SJSA1 (cell line): Measurements from ENCODE around the gene CBFA2T3. TPM values are rescaled to one million over a fixed set of nuclear protein-coding genes. Genes with fewer than 3 reads are reported as not detected.

Experiments used
- DNase-seq, 2 experiments: peaks; one replicate each; pipeline ENCODE4 v3.0.0-alpha.2; 2015 to 2020; ENCODE audit warnings: low spot score in 2 of 2, low read depth in 1 of 2
- H3K27ac ChIP-seq: fragments of 250-450 bp; sonication (Bioruptor Pico); 2 replicates; pipeline ENCODE4 v1.5.1; 2020; ENCODE audit warnings: mild to moderate bottlenecking, moderate library complexity
- H3K27me3 ChIP-seq: fragments of 250-450 bp; sonication (Bioruptor Pico); replicated peaks from 2 replicates; pipeline ENCODE4 v1.5.1; 2020; ENCODE audit warnings: mild to moderate bottlenecking, moderate library complexity
- H3K36me3 ChIP-seq: fragments of 250-450 bp; sonication (Bioruptor Pico); 2 replicates; pipeline ENCODE4 v1.5.1; 2020; ENCODE audit warnings: mild to moderate bottlenecking
- H3K4me1 ChIP-seq: fragments of 250-450 bp; sonication (Bioruptor Pico); replicated peaks from 2 replicates; pipeline ENCODE4 v1.6.1; 2021; ENCODE audit warnings: mild to moderate bottlenecking
- H3K4me3 ChIP-seq: fragments of 250-450 bp; sonication (Bioruptor Pico); 2 replicates; pipeline ENCODE4 v1.5.1; 2020; ENCODE audit warnings: mild to moderate bottlenecking
- H3K9me3 ChIP-seq: fragments of 250-450 bp; sonication (Bioruptor Pico); replicated peaks from 2 replicates; pipeline ENCODE4 v1.5.1; 2020; ENCODE audit warnings: mild to moderate bottlenecking
- total RNA-seq: library from RNA; depleted of rRNA; stranded (reverse); fragments of >200 nt; shearing (Covaris generic); gene quantifications from 2 replicates; pipeline ENCODE4 v1.2.3, GENCODE V29; 2014; rRNA removed

Gene CBFA2T3
- not detected in 2 replicates for total RNA-seq

- peaks cover 78% of the 10 kb centered on the region for H3K27me3 ChIP-seq
- H3K9me3 ChIP-seq, result no peaks in the 10 kb centered on the region
- no peak within 1 kb of the TSS for H3K4me3 ChIP-seq
- no peaks in the 10 kb centered on the region for H3K4me1 ChIP-seq
- no peak for DNase-seq
- no peaks in the 10 kb centered on the region for H3K36me3 ChIP-seq
- H3K27ac ChIP-seq, result no peak within 1 kb of the TSS
Observed at GRCh38 chr16:88977018-88977811, at the start of gene CBFA2T3. Gene CBFA2T3, minus strand, starts transcription at chr16:88977207. Its CDS starts 400 bp downstream, at chr16:88976807.

- Histone ChIP-seq H3K4me1 (no peaks in the 10 kb centered on the region), H3K36me3 (no peaks in the 10 kb centered on the region), H3K4me3 (no peak overlapping the region), H3K9me3 (0 out of 2 replicates have a peak, but pooled peaks cover 5% of the 10 kb centered on the region), H3K27ac (no peak overlapping the region), H3K27me3 (peaks cover 37% of the 10 kb centered on the region)
- DNase-seq, result no peak
Observed at GRCh38 chr16:89026121-89026612, 49.2 kb upstream of the CBFA2T3 start.

- Histone ChIP-seq H3K9me3 (0 out of 2 replicates have a peak, but pooled peaks cover 3% of the 10 kb centered on the region), H3K4me1 (no peaks in the 10 kb centered on the region), H3K4me3 (no peak overlapping the region), H3K27me3 (peaks cover 41% of the 10 kb centered on the region), H3K36me3 (no peaks in the 10 kb centered on the region), H3K27ac (no peak overlapping the region)
- DNase-seq, result no peak
Observed at GRCh38 chr16:89025636-89026035, 48.6 kb upstream of the CBFA2T3 start.

- Histone ChIP-seq H3K9me3 (0 out of 2 replicates have a peak, but pooled peaks cover 3% of the 10 kb centered on the region), H3K4me1 (no peaks in the 10 kb centered on the region), H3K36me3 (no peaks in the 10 kb centered on the region), H3K4me3 (no peak overlapping the region), H3K27ac (no peak overlapping the region), H3K27me3 (peaks cover 51% of the 10 kb centered on the region)
- DNase-seq, result no peak
Observed at GRCh38 chr16:89024546-89025060, 47.6 kb upstream of the CBFA2T3 start.

GRCh38 chr16:89023621-89024511, 46.9 kb upstream of the CBFA2T3 start:
- H3K27ac ChIP-seq, result no peak overlapping the region
- H3K36me3 ChIP-seq, result no peaks in the 10 kb centered on the region
- no peaks in the 10 kb centered on the region for H3K4me1 ChIP-seq
- H3K27me3 ChIP-seq, result peaks cover 56% of the 10 kb centered on the region
- H3K9me3 ChIP-seq, result 0 out of 2 replicates have a peak, but pooled peaks cover 3% of the 10 kb centered on the region
- H3K4me3 ChIP-seq, result no peak overlapping the region
- no peak for DNase-seq

- H3K27ac ChIP-seq, result no peak overlapping the region
- H3K9me3 ChIP-seq, result 0 out of 2 replicates have a peak, but pooled peaks cover 3% of the 10 kb centered on the region
- H3K4me1 ChIP-seq, result no peaks in the 10 kb centered on the region
- DNase-seq, result no peak
- H3K36me3 ChIP-seq, result no peaks in the 10 kb centered on the region
- no peak overlapping the region for H3K4me3 ChIP-seq
- peaks cover 62% of the 10 kb centered on the region for H3K27me3 ChIP-seq
Observed at GRCh38 chr16:89023151-89023551, 46.1 kb upstream of the CBFA2T3 start.

- Histone ChIP-seq H3K4me3 (no peak overlapping the region), H3K9me3 (0 out of 2 replicates have a peak, but pooled peaks cover 3% of the 10 kb centered on the region), H3K4me1 (no peaks in the 10 kb centered on the region), H3K27ac (no peak overlapping the region), H3K36me3 (no peaks in the 10 kb centered on the region), H3K27me3 (peaks cover 68% of the 10 kb centered on the region)
- no peak for DNase-seq
Observed at GRCh38 chr16:89022051-89022836, 45.2 kb upstream of the CBFA2T3 start.

- H3K4me3 ChIP-seq, result no peak overlapping the region
- H3K36me3 ChIP-seq, result no peaks in the 10 kb centered on the region
- DNase-seq, result no peak
- no peak overlapping the region for H3K27ac ChIP-seq
- H3K9me3 ChIP-seq, result 0 out of 2 replicates have a peak, but pooled peaks cover 1% of the 10 kb centered on the region
- H3K27me3 ChIP-seq, result peaks cover 60% of the 10 kb centered on the region
- H3K4me1 ChIP-seq, result no peaks in the 10 kb centered on the region
Observed at GRCh38 chr16:89020925-89021595, 44.1 kb upstream of the CBFA2T3 start.

- Histone ChIP-seq H3K4me1 (no peaks in the 10 kb centered on the region), H3K36me3 (no peaks in the 10 kb centered on the region), H3K9me3 (no peaks in the 10 kb centered on the region), H3K27ac (no peak overlapping the region), H3K4me3 (no peak overlapping the region), H3K27me3 (peaks cover 52% of the 10 kb centered on the region)
- no peak for DNase-seq
Observed at GRCh38 chr16:89020068-89020924, 43.3 kb upstream of the CBFA2T3 start.

- DNase-seq, result no peak
- Histone ChIP-seq H3K36me3 (no peaks in the 10 kb centered on the region), H3K9me3 (no peaks in the 10 kb centered on the region), H3K27me3 (peaks cover 49% of the 10 kb centered on the region), H3K27ac (no peak overlapping the region), H3K4me1 (no peaks in the 10 kb centered on the region), H3K4me3 (no peak overlapping the region)
Observed at GRCh38 chr16:89019511-89019910, 42.5 kb upstream of the CBFA2T3 start.

GRCh38 chr16:89018282-89019158, 41.5 kb upstream of the CBFA2T3 start:
- H3K4me1 ChIP-seq, result no peaks in the 10 kb centered on the region
- no peak for DNase-seq
- no peak overlapping the region for H3K4me3 ChIP-seq
- H3K36me3 ChIP-seq, result no peaks in the 10 kb centered on the region
- H3K27me3 ChIP-seq, result peaks cover 46% of the 10 kb centered on the region
- no peaks in the 10 kb centered on the region for H3K9me3 ChIP-seq
- no peak overlapping the region for H3K27ac ChIP-seq
